Activated CD4-positive, alpha-beta T cell treated with anti-CD3 and anti-CD28 coated beads for 48 hours (primary cell): ENCODE data around the gene COL5A1.

Source experiments
- DNase-seq: peaks from one replicate; pipeline ENCODE4 v3.0.0-alpha.2; 2020

The COL5A1 gene

DNA sequence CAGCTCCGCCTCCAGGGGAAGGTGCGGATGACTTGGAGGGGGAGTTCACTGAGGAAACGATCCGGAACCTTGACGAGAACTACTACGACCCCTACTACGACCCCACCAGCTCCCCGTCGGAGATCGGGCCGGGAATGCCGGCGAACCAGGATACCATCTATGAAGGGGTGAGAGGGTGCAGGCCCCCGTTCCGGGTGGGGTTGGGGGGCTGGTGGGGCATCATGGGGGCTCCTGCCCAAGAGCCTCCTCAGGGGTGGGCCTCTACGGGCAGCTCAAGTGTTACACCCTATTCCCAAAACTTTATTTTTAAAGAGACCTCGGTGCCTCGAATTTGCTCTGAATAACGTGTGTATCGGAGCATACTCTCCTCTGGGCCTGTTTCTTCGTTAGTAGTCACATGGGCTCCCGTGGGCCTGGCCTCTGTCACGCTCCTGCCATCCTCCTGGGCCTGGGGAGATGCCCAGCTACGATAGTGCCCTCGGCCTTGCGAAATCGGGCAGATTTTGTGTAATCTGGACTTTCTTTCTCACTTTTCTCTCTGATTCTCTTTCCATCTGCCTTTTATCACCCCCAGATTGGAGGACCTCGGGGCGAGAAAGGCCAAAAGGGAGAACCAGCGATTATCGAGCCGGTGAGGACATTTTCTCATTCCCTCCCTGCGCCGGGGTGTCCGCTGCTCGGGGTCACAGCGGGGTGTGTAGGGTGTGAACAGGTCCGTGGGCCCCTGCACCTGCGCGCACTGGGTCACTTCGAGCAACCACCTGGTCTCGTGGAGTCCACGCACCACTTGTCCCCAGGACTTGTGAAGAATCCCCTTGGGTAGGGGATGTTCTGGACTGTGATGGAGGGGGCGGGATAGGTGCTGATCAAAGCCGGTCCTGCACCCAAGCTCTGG is 90.1 kb downstream of the COL5A1 start:
- DNase-seq = no peak

DNA sequence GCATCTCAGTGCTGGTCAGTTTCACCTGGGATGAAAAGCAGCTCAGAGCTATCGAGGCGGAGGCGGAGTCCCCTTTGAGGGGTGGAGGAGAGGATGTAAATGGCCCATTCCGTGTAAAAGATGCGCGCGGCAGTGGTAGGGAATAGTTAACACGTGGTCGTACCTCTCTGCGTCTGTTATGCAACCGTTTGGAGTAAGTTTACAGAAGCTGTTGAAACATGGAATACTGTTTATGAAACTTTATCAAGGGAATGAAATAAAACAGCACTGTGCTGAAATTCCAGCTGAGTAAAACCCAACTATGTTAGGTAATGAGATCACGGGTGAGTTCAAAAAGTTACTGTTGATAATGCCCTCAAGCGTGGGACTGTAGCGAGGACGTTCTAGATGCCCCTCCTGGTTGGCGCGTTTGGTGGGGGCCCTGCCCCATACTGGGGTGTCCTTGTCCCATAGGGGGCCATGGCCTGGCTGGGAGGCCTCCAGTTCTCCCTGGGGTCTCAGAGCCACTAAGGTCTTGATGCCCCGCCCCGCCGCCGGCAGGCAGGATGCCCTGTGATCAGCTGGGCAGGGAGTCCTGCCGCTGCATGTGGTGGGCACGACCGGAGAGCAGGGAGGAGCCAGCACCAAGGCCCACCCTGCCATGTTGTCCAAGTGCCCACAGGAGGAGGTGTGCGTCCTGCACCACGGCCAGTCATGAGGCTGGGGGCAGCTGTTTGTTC is 90.9 kb downstream of the COL5A1 start:
- DNase-seq = no peak

DNA sequence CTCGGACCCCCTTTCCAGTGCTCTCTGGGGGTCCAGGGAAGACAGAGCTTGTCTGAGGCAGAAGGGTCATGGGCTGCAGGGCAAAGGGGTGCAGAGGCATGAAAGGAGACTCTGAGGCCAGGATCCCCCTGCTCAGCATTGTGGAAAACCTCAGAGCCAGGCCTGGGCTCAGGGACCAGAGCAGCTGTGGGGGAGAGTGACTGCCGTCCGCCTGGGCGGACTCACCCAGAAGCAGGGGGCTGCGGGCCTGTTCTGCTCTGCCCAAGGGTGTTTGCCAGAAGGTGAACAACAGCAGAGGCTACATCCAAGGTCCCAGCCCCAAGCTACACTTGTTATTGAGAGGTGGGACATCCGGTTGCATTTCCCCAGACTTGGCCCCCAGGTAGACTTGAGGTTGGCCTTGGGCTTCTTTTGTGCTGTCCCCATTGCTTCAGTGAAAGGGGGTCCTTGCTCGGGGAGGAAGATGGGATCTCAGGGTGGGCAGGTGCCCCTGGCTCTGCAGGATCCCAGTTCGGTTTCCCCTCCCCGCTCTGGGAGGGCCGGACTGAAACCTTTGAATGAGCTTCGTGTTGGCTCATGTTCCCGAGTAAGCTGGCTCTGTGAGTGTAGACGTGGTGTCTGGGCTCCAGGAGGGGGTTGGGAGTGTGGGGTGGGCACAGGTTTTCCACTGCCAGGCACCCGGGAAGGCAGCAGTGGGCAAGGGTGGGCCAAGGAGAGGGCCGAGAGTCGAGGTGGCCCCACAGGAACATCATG is 92.1 kb downstream of the COL5A1 start:
- DNase-seq = no peak

DNA sequence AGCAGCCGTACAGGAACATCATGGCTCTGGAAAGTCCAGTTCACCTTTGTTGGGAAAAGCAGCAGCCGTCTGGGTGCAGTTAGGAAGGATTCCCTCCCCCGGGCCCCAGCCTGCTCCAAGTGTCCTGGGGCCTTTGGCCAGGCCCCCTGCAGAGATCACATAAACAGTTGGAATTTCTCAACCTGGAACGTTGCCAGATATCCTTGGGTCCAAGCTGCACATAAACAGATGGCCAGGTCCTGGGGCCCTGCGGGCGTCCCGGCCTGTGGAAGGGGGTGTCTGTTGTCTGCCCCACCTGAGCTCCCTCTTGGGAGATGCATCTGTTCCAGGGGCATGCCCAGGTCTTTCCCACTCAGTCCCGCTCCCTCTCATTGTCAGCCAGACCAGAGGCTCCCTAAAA is 92.7 kb downstream of the COL5A1 start:
- no peak for DNase-seq

DNA sequence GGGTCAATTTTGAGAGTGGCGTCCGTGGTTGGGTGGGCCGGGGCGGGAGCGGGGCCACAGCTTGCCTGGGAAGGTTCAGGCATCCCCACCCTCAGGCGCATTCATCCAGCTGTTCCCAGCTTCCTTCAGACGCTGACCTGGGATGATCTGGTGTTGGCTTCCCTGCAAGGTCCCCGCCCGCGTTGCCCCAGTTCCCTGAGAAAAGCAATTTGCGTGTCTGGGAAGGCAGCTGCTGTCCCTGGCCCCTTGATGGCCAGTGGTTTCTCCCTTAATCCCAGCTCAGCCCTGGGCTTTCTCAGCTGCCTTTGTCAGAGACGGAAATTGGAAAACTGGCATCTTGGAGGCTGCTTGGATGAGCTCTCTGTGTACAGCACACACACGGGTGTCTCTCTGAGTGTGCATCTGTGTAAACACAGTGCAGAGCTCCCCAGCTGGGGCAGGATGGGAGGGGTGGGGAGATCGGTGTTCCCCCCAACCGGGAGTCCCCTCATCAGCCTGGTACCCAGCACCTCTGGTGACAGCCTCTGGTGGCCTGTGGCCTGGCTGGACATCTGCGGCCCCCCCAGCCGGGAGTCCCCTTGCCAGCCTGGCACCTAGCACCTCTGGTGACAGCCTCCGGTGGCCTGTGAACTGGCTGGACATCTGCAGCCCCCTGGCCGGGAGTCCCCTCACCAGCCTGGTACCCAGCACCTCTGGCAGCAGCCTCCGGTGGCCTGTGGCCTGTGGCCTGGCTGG is 94.0 kb downstream of the COL5A1 start:
- no peak for DNase-seq

DNA sequence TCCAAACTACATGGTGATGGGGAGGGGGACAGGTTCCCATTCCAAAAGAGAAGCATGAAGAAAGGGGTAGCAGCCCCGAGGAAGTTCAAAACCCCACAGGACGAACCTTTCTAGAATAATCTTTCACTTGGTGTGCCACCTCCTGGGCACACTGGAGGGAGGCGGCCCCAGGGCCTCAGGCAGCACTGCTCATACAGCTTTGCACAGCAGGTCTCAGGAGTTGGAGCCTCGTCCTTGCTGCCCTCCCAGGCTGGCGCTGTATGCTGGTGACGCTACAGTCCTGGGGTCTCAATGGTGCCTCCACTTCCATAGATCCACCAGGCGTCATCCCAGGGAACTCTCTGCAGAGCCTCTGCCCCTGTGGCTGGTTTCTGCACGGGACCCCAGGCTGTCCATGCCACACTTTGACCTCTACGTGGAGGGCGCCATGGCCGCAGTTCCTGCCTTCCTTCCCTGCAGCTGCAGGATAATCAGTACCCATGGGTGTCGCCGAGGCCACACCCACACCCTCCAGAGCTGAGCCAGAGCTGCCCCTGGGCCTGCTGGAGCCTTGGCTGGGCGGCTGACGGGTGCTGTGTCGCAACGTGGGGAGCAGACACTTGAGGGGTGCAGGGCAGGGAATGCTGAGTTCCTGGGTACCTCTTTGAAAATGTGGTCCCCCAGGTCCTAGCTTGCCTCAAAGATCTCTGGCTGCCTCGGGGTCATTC is 95.3 kb downstream of the COL5A1 start:
- DNase-seq = no peak

DNA sequence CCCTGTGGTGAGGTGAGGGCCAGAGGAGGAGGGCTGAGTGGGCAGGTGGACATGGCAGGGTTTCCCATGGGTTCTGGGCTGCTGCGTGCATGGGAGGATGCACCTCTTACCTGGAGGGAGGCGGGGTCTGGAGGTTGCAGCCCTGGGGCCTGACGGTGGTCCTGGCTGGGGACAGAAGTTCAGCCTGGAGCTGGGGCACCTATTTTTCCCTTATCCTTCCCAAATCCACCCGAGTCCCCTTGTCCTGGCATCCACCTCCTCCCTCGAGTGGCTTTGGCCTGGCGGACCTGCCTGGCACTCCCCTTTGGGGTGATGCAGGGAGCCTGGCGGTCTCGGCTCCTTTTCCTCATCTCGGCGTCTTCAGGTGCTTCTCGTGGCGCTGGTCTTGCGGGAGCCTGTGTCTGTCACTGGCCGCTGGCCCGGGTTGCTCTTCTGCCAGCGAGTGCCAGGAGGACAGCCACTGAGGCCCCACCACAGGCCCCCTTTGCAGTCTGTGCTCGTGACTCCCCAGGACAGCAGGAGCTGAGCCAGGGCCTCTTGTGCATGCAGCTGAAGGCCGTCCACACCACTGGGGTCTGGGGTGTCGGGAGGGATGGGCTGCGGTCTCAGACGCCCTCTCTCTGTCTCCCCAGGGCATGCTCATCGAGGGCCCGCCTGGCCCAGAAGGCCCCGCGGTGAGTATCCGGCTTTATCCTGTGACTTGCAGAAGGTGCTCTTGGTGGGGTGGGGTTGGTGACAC is 96.4 kb downstream of the COL5A1 start:
- DNase-seq = no peak

DNA sequence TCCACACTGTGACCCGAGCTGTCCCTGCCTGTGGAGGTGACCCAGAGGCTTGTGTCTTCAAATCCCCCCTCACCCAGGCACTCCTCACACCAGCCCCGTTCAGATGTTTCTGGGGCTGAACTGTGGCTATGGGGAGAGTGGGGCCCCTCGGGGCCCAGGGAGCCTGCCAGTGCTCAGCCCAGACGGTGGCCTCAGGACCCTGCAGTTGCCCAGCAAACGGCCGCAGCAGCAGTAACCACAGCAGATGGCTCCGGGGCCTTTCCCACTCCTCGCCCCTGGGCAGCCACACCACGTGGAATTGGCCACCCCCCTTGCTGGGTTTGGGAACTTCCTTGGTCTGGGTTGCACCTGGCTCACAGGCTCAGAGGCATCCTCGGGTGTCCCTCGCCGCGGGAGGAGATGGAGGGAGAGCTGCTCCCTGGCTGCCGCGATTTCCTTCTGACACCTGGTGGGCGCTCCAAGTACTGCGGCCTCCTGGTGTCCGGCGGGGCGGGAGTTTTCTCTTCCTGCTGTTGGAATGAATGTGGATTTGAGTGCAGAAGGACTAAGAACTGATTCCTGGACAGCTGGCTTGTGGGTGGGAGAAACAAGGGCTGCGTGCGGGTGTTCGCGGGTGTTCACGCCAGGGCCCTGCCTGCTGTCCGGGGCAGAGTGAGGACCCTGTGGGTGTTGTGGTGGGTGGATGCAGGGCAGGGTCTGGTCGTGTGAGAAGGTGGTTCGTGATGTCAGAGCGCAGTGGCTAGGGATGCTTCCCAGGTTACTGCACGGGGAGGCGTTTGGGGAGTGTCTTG is 97.5 kb downstream of the COL5A1 start:
- peak; percentile 51 for DNase-seq

DNA sequence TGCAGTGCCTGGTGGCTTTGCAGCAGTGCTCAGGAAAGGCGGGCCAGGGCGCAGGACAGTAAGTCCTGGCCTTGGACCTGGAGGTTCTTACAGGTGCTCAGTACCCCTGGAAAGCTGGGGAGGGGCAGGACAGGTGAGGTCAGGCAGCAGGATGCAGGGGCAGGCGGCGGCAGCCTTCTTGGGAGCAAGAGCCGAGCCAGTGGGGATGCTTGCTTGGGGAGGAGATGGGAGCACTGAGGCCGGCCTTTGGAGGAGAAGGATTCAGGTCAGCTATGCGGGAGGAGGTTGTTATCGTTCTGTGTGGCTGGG is 98.0 kb downstream of the COL5A1 start:
- DNase-seq = no peak

DNA sequence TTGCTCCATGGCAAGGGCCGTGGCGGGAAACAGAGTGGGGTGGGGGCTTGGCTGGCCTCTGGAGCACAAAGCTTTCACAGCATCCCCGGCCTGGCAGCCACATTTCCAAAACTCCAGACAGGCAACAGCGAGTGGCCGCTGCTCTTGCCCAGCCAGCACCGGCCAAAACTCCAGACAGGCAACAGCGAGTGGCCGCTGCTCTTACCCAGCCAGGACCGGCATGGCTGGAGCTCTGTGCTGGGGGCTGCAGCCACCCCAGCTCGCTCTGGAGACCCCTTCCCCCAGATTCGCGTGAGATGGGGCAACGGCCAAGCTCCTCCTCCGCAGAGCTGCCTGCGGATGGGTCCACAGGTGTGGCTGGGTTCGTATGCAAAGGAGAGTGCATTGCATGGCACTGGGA is 98.5 kb downstream of the COL5A1 start:
- DNase-seq = no peak

DNA sequence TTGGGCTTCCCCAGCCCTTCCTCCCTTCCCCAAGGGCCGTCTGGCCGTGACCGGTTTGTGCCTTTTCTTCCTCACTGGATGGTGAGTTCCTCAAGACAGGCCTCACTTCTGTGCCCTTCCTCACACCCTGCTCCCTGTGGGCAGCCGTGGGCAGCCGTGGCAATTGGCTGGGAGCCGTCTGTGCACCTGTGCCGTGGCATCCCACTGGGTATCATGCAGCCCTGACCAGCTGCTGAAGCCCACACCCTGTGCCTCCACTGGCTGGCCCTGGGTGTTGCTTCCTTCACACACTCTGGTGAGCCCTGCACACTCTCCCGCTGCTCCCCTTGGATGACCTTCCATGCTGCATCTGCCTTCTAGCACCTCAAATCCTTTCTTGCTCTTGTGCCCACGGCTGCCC is 100.2 kb downstream of the COL5A1 start:
- no peak for DNase-seq

DNA sequence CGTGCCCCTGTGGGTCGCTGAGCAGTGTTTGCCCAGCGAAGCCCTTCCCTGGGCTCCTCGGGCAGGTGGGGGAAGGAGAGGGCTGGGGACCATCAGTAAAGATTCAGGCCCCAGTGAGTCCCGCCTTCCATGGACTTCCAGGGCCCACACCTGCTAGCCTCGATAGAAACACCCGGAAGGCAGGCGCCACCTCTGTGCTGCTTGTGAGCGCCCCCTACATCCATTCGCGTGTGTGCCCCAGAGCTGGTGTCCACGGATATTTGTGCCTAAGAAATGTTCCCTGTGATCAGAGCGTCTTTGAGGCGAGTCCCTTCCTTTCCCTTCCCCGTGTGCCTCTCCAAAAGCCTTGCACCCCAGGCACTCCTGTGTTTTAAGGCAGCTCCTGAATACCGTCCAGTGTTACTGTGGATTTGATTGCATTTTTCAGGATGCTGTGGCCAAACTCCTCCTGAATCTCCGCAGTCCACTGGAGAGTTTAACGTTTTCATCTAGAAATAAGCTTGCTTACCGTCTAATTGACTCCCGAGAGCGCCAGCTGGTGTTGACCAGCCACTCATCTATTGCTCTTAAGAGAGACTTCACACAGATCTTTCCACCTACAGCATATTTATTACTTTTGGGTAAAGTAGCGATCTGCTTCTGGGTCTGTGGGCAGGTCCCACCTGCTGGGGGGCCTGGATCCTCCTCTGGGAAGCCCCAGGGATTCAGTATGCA is 101.4 kb downstream of the COL5A1 start:
- DNase-seq = no peak

DNA sequence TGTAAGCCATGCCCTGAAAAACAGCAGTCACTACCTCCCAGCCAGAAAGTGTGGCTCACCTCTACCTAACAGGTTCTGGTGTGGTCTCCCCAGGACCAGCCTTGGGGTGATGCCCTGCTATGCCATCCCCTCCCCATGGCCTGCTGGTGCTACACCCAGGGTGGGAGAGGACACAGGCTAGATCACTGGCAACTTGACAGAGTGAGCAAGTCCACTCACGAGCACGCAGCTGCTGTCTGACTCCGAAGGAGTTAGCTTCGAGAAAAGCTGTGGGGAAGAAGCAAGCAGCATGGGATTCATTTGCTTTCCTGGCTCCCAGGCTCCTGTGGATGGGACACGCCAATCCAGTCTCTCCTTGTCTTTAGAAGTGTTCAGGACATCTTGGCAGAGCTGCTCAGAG is 102.2 kb downstream of the COL5A1 start:
- DNase-seq = no peak

DNA sequence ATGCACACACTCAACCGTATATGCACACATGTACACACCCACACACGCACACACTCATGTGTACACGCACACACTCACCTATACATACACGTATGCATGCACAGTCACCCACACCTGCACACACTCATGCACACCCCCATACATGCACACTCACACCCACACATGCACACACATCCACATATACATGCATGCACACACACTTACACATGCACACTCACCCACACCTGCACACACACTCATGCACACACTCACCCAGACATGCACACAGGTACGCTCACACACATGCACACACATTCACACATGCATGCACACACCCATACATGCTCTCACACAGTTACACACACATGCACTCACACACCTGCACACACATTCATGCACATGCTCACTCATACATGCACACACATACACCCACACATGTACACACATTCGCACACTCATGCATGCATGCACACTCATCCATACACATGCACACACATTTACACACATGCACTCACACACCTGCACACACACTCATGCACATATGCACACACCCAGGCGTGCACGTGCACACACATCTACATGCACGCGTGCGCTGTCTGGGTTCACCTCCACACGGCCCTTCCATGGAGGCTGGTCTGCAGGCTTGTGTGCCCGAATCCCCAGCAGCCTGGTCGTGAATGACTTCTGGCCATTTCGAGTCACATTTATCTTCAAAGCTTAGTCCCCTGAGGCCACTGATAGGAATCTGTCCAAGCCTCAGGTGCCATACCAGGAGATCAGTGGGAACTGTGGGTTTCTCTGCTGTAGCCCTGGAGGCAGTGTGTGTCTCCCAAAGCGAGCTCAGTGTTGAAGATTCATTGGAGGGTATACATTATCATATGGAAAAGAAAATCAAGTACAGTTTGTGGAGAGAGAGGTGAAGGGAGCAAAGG is 103.0 kb downstream of the COL5A1 start:
- no peak for DNase-seq

DNA sequence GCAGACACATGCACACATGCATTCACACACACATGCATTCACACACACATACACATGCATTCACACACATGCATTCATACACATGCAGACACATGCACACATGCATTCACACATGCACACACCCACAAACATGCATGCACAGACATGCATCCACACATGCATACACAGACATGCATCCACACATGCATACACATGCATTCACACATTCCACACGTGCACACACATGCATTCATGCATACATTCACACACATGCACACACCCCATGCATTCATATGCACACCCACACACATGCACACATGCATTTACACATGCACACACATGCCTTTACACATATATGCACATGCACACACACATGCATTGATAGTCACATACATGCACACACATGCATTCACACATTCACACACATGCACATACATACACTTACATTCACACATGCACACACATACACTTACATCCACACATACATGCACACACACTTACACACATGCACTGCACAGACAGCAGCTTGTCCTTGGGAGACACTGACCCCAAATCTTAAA is 106.4 kb downstream of the COL5A1 start:
- DNase-seq = no peak

DNA sequence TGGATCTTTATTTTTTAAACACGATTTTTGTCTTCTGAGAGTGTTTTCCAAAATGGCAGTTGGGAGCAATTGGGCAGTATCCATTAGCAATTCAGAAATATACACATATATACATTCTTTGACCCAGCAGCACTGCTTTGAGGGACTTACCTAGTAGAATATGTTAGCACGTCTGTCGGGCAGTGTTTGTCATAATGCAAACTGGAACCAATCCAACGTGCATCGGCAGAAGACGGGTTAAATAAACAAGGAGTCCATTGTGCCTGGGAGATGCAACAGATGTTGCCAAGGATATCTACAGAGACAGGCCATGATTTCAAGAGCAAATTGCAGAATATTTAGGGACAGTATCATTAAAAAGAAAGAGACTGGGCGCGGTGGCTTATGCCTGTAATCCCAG is 107.0 kb downstream of the COL5A1 start:
- no peak for DNase-seq

DNA sequence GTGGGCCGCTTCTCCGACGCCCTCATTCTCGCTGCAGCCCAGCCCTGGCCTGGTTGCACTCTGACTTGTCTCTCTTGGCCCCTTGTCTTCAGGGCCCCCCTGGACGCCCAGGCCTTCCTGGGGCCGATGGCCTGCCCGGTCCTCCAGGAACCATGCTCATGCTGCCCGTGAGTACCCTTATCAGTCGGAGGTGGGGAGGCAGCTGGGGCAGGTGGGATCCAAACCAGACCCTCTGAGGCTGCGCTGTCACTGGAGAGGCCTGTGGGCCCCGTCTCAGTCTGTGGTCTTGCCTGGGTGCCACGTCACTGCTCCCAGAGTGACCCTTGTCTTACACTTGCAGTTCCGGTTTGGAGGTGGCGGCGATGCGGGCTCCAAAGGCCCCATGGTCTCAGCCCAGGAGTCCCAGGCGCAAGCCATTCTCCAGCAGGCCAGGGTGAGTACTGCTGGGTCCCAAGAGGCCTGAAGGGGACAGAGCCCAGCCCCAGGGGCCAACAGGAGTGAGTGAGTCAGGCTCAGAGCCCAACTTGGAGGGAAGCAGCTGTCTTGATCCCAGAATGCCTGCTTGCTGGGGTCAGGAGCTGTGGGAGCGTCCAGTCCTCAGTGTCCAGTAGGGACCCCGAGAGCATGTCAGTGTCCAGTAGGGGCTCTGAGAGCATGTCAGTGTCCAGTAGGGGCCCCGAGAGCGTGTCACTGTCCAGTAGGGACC is 109.0 kb downstream of the COL5A1 start:
- no peak for DNase-seq

DNA sequence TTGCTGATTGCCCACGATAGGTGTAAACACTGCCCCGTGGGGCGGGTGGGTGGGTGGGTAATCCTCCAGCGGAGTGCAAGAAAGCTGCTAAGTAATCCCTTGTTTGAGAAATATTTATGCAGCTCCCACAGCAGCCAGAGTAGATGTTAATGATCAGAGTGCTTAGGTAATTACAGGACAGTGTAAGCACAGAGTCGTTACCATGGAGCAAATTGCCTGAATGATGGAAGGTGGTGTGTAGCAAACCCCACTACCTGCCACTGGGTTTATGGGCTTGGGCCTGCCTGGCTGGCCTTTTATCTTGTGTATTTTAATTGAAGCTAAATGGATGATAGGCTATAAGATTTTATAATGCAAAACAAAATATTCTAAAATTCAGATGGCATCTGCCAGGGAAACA is 110.0 kb downstream of the COL5A1 start:
- no peak for DNase-seq
